Neural progenitor cell (in vitro differentiated cells): ENCODE results near the gene BBX. TPM values are rescaled to one million over a fixed set of nuclear protein-coding genes. Genes with fewer than 3 reads are reported as not detected.
"Not testable (repeated sequence)": the region's sequence is repeated elsewhere in the genome, so short reads cannot be mapped to it uniquely, and the experiment has no call there.

Experiments
- DNase-seq: peaks from one replicate; pipeline ENCODE4 v3.0.0-alpha.2; 2016; ENCODE audit warnings: low spot score
- H2AFZ ChIP-seq: fragments of 200-600 bp; sonication (generic); replicated peaks from 2 replicates; pipeline ENCODE4 v1.6.1; 2016; ENCODE audit warnings: antibody characterized with exemption
- H3F3A ChIP-seq: fragments of 200-600 bp; sonication (generic); 2 replicates; pipeline ENCODE4 v1.6.1; 2016; ENCODE audit warnings: antibody characterized with exemption, low read depth
- H3K27ac ChIP-seq: fragments of 200-600 bp; sonication (generic); 2 replicates; pipeline ENCODE4 v1.5.1; 2016; ENCODE audit warnings: mild to moderate bottlenecking
- H3K27me3 ChIP-seq: fragments of 200-600 bp; sonication (generic); 2 replicates; pipeline ENCODE4 v1.6.1; 2016; ENCODE audit warnings: mild to moderate bottlenecking, moderate library complexity
- H3K36me3 ChIP-seq: fragments of 200-600 bp; sonication (generic); 2 replicates; pipeline ENCODE4 v1.5.1; 2016
- H3K4me1 ChIP-seq: fragments of 200-600 bp; sonication (generic); 2 replicates; pipeline ENCODE4 v1.6.1; 2016; ENCODE audit warnings: mixed run types
- H3K4me2 ChIP-seq: fragments of 200-600 bp; sonication (generic); 2 replicates; pipeline ENCODE4 v1.6.1; 2016
- H3K4me3 ChIP-seq: fragments of 200-600 bp; sonication (generic); 2 replicates; pipeline ENCODE4 v1.5.1; 2016
- H3K79me2 ChIP-seq: fragments of 200-600 bp; sonication (generic); 2 replicates; pipeline ENCODE4 v1.6.1; 2016; ENCODE audit warnings: low read depth
- H3K9ac ChIP-seq: fragments of 200-600 bp; sonication (generic); 2 replicates; pipeline ENCODE4 v1.6.1; 2016
- H3K9me3 ChIP-seq: fragments of 200-600 bp; sonication (generic); 2 replicates; pipeline ENCODE4 v1.5.1; 2016; ENCODE audit warnings: low read depth
- H4K20me1 ChIP-seq: fragments of 200-600 bp; sonication (generic); 2 replicates; pipeline ENCODE4 v1.6.1; 2016; ENCODE audit warnings: low read depth
- H3K27ac Mint-ChIP-seq: 3 replicates; pipeline ENCODE4 v1.8.0; 2021; ENCODE audit warnings: mixed read lengths
- H3K27me3 Mint-ChIP-seq: 2 replicates; pipeline ENCODE4 v1.8.0; 2022; ENCODE audit warnings: low read depth, mild to moderate bottlenecking, inconsistent platforms, moderate library complexity, mixed read lengths; ENCODE audit not compliant: insufficient read depth
- H3K36me3 Mint-ChIP-seq: 3 replicates; pipeline ENCODE4 v1.8.0; 2021; ENCODE audit warnings: mixed read lengths
- H3K4me1 Mint-ChIP-seq: 3 replicates; pipeline ENCODE4 v1.8.0; 2021; ENCODE audit warnings: mixed read lengths
- H3K4me3 Mint-ChIP-seq: 3 replicates; pipeline ENCODE4 v1.8.0; 2021; ENCODE audit warnings: mild to moderate bottlenecking, moderate library complexity, mixed read lengths
- H3K9me3 Mint-ChIP-seq: 3 replicates; pipeline ENCODE4 v1.8.0; 2020; ENCODE audit warnings: mixed read lengths
- EZH2 ChIP-seq: fragments of 200-600 bp; sonication (generic); IDR thresholded peaks from 2 replicates; pipeline ENCODE4 v1.6.1; 2017; ENCODE audit warnings: antibody characterized with exemption, mild to moderate bottlenecking, moderate library complexity
- EZH2phosphoT487 ChIP-seq: fragments of 200-600 bp; sonication (generic); IDR thresholded peaks from 2 replicates; pipeline ENCODE4 v1.6.1; 2017; ENCODE audit warnings: antibody characterized with exemption
- total RNA-seq: library from RNA; depleted of rRNA; stranded (reverse); fragments of >200 nt; gene quantifications from 2 replicates; pipeline ENCODE4 v1.2.3, GENCODE V29; 2015; ENCODE audit warnings: low replicate concordance
- TF ChIP-seq, protein P1 (sequence below): fragments of 200-600 bp; sonication (generic); IDR thresholded peaks from 2 replicates; pipeline ENCODE4 v1.5.1; 2017; ENCODE audit warnings: antibody characterized with exemption, mild to moderate bottlenecking

The BBX gene
- total RNA-seq, 1 donor from 2014 or later = 110 TPM

DNA sequence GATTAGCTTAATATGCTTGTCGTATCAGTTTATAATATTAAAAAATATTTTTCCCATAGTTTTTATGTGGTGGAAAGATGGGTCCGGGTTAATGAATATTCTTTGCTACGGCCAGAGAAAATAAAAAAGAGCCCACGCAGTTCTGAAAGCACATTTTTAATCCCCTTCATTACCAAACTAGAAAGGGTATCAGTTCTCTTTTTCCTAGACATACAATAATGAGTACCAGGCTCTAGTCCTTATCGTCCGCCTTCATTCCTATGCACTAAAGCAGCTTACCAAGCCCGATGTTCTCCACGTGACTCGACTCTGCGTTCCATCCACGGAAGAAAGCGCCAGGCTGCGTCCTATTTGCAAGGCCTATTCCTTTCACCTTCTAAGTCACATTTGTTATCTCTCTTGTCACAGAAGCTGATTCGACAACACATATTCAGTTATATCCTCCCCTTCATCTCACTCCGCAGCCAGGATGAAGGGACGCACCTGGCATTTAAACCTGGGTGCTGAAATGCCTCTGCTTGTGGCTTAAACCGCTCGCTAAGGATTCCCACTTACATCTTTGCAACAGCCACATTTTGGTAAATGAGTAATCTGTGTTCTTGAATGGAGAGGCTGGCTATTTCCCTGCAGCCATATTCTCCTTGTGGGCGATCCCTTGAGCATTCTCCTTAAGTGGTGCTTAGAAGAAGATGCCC lies 311.1 kb downstream of the BBX start:
- H3K36me3 ChIP-seq = no peaks in the 10 kb centered on the region
- no peaks in the 10 kb centered on the region for H4K20me1 ChIP-seq
- DNase-seq = no peak
- H3K9me3 Mint-ChIP-seq = no peaks in the 10 kb centered on the region
- no peaks in the 10 kb centered on the region for H3K4me1 ChIP-seq
- no peaks in the 10 kb centered on the region for H3F3A ChIP-seq
- no peak overlapping the region for H3K9ac ChIP-seq
- no peak overlapping the region for H3K27ac Mint-ChIP-seq
- H3K4me1 Mint-ChIP-seq = peaks cover 16% of the 10 kb centered on the region
- no peak overlapping the region for H3K4me3 ChIP-seq
- TF ChIP-seq EZH2phosphoT487 (no peak), EZH2 (no peak)
- TF ChIP-seq, protein P1, sequence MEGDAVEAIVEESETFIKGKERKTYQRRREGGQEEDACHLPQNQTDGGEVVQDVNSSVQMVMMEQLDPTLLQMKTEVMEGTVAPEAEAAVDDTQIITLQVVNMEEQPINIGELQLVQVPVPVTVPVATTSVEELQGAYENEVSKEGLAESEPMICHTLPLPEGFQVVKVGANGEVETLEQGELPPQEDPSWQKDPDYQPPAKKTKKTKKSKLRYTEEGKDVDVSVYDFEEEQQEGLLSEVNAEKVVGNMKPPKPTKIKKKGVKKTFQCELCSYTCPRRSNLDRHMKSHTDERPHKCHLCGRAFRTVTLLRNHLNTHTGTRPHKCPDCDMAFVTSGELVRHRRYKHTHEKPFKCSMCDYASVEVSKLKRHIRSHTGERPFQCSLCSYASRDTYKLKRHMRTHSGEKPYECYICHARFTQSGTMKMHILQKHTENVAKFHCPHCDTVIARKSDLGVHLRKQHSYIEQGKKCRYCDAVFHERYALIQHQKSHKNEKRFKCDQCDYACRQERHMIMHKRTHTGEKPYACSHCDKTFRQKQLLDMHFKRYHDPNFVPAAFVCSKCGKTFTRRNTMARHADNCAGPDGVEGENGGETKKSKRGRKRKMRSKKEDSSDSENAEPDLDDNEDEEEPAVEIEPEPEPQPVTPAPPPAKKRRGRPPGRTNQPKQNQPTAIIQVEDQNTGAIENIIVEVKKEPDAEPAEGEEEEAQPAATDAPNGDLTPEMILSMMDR = no peak
- no peak overlapping the region for H3K4me2 ChIP-seq
- no peaks in the 10 kb centered on the region for H3K9me3 ChIP-seq
- no peaks in the 10 kb centered on the region for H3K79me2 ChIP-seq
- H3K4me3 Mint-ChIP-seq = no peak overlapping the region
- no peak overlapping the region for H3K27ac ChIP-seq
- peaks cover 2% of the 10 kb centered on the region for H3K27me3 Mint-ChIP-seq
- no peak overlapping the region for H2AFZ ChIP-seq
- no peaks in the 10 kb centered on the region for H3K27me3 ChIP-seq
- no peaks in the 10 kb centered on the region for H3K36me3 Mint-ChIP-seq

DNA sequence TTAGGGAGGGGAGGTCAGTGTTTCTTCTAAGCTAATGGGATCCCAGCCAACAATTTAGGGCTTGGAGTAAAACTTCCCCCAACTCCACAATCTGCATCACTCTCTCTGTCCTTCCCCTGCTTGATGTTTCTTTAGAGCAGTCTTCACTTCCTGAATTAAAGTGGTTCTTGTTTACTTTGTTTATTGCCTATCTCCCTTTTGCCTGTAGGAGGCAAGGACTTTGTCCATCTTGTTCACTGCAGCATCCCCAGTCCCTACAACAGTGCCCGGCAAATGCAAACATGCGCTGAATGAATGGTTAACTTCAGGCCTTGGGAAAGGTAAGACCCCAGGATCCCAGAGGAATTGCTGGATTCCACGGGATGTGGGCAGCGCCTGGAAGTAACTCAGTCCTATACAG lies 312.2 kb downstream of the BBX start:
- H3K79me2 ChIP-seq, H3K9me3 Mint-ChIP-seq, H3K27me3 Mint-ChIP-seq, H3K27ac ChIP-seq, H3K27ac Mint-ChIP-seq, H2AFZ ChIP-seq, H3K36me3 ChIP-seq, DNase-seq, H3K36me3 Mint-ChIP-seq, H3K4me1 ChIP-seq, H3K9ac ChIP-seq, H3K27me3 ChIP-seq, H3K4me2 ChIP-seq, H3K9me3 ChIP-seq, H3F3A ChIP-seq, H3K4me3 ChIP-seq, H4K20me1 ChIP-seq, H3K4me3 Mint-ChIP-seq: not testable (repeated sequence)
- H3K4me1 Mint-ChIP-seq = peaks cover 16% of the 10 kb centered on the region

DNA sequence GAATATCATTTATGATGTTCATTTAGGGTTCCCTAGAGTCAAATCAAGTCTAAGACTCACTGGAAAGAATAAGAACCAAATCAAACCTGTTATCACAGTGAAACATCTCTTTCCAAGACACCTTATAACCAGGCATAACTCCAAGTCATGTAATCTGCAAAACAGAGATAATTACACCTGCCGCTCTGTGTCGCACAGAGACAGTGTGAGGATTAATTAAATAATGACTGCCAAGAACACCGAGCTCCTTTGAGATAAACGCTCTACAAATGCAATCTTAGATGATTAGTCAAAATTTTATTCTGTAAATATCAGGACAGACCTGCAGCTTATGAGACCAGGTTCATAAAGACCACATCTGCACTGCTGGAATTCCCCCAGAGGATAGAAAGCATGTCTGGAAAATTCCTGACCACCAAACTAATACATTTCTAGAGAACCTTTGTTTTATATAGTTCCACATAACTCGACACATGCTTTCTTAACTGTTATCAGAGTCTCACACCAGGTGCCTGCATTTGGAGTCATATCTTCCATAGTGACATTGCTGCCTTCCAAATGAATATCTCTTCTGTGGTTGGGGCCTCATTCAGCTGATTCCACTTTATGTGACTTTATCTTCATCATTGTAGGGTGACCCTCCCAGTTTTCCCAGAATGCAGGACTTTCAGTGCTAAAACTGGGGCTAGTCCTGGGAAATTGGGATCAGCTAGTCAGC lies 315.3 kb downstream of the BBX start:
- Histone ChIP-seq H3K4me2 (no peak overlapping the region), H3K9me3 (no peaks in the 10 kb centered on the region), H3K27me3 (no peaks in the 10 kb centered on the region), H3K79me2 (no peaks in the 10 kb centered on the region), H3K4me1 (no peaks in the 10 kb centered on the region), H3K9ac (no peak overlapping the region), H2AFZ (no peak overlapping the region), H4K20me1 (no peaks in the 10 kb centered on the region), H3F3A (no peaks in the 10 kb centered on the region), H3K27ac (no peak overlapping the region), H3K36me3 (no peaks in the 10 kb centered on the region), H3K4me3 (no peak overlapping the region)
- Mint-ChIP-seq H3K4me1 (peaks cover 13% of the 10 kb centered on the region), H3K27me3 (peaks cover 2% of the 10 kb centered on the region), H3K4me3 (no peak overlapping the region), H3K36me3 (no peaks in the 10 kb centered on the region), H3K9me3 (no peaks in the 10 kb centered on the region), H3K27ac (no peak overlapping the region)
- TF ChIP-seq EZH2 (no peak), EZH2phosphoT487 (no peak)
- TF ChIP-seq, protein P1 = no peak
- no peak for DNase-seq

DNA sequence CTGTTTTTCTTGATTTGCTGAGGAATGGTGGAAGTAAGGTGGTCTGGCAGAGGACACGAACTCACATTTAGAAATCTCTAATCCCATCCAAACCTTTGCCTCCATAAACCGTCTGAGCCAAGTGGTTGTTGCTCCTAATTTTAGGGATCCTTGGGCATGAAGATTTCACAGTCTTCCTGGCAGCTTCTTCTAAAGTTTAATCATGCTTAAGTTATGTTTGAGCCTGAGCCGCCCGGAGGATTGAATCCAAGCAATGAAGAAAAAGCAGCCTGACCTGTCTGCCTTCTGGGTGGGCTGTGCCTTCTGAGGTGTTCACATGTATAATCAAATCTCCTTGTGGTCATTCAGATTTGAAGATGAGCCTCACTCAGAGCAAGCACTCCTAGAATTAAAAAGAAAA lies 319.1 kb downstream of the BBX start:
- Histone ChIP-seq H3F3A (no peaks in the 10 kb centered on the region), H3K79me2 (no peaks in the 10 kb centered on the region), H3K4me2 (no peak overlapping the region), H2AFZ (no peak overlapping the region), H3K27ac (no peak overlapping the region), H4K20me1 (no peaks in the 10 kb centered on the region), H3K36me3 (no peaks in the 10 kb centered on the region), H3K9me3 (no peaks in the 10 kb centered on the region), H3K4me3 (no peak overlapping the region), H3K4me1 (no peaks in the 10 kb centered on the region), H3K9ac (no peak overlapping the region), H3K27me3 (no peaks in the 10 kb centered on the region)
- no peak overlapping the region for H3K27ac Mint-ChIP-seq
- H3K4me3 Mint-ChIP-seq = no peak overlapping the region
- TF ChIP-seq EZH2 (no peak), EZH2phosphoT487 (no peak)
- TF ChIP-seq, protein P1 = no peak
- H3K4me1 Mint-ChIP-seq = peaks cover 17% of the 10 kb centered on the region
- H3K36me3 Mint-ChIP-seq = no peaks in the 10 kb centered on the region
- no peaks in the 10 kb centered on the region for H3K9me3 Mint-ChIP-seq
- DNase-seq = no peak
- no peaks in the 10 kb centered on the region for H3K27me3 Mint-ChIP-seq
